Subcutaneous abdominal adipose tissue (tissue), 5 donors: ENCODE measurements around the gene FCRL2.
"Not testable (repeated sequence)": the region's sequence is repeated elsewhere in the genome, so short reads cannot be mapped to it uniquely, and the experiment has no call there.

Experiments used
- H3K27ac ChIP-seq: one replicate; pipeline ENCODE4 v1.7.0; 2013; ENCODE audit warnings: low read depth, mild to moderate bottlenecking, inconsistent platforms, low read length, moderate library complexity
- H3K27me3 ChIP-seq, 5 donors: one replicate each; pipeline ENCODE4 v1.7.0; 2013; ENCODE audit warnings: low read length in 5 of 5, inconsistent platforms in 1 of 5; ENCODE audit not compliant: control insufficient read depth in 5 of 5, insufficient read depth in 4 of 5
- H3K36me3 ChIP-seq, 5 donors: one replicate each; pipeline ENCODE4 v1.7.0; 2013; ENCODE audit warnings: low read length in 5 of 5; ENCODE audit not compliant: control insufficient read depth in 5 of 5, insufficient read depth in 5 of 5
- H3K4me1 ChIP-seq, 5 donors: one replicate each; pipeline ENCODE4 v1.7.0; 2013; ENCODE audit warnings: low read length in 5 of 5, mild to moderate bottlenecking in 3 of 5, moderate library complexity in 1 of 5; ENCODE audit not compliant: control insufficient read depth in 5 of 5, insufficient read depth in 5 of 5
- H3K4me3 ChIP-seq, 5 donors: one replicate each; pipeline ENCODE4 v1.7.0; 2013; ENCODE audit warnings: low read length in 5 of 5, low read depth in 1 of 5
- H3K9ac ChIP-seq, 5 donors: one replicate each; pipeline ENCODE4 v1.7.0; 2013; ENCODE audit warnings: low read length in 5 of 5, mild to moderate bottlenecking in 4 of 5, moderate library complexity in 3 of 5
- H3K9me3 ChIP-seq, 5 donors: one replicate each; pipeline ENCODE4 v1.7.0; 2013; ENCODE audit warnings: low read length in 5 of 5; ENCODE audit not compliant: control insufficient read depth in 5 of 5
- donor health status: healthy.
- donor health status: healthy.
- donor health status: healthy.
- donor health status: healthy.
- donor health status: healthy.

The FCRL2 gene

GRCh38 chr1:157758018-157758417, 18.9 kb downstream of the FCRL2 start:
- peaks cover 0 to 6% (median 0%) of the 10 kb centered on the region in 5 donors for H3K9me3 ChIP-seq
- no peak overlapping the region for H3K4me3 ChIP-seq
- H3K9ac ChIP-seq, result no peak overlapping the region
- no peaks in the 10 kb centered on the region for H3K36me3 ChIP-seq
- no peaks in the 10 kb centered on the region for H3K4me1 ChIP-seq
- no peak overlapping the region for H3K27ac ChIP-seq
- H3K27me3 ChIP-seq, result no peaks in the 10 kb centered on the region

- Histone ChIP-seq H3K27ac (no peak overlapping the region), H3K9me3 (no peaks in the 10 kb centered on the region), H3K27me3 (no peaks in the 10 kb centered on the region), H3K4me1 (no peaks in the 10 kb centered on the region), H3K36me3 (no peaks in the 10 kb centered on the region), H3K4me3 (no peak overlapping the region), H3K9ac (no peak overlapping the region)
Observed at GRCh38 chr1:157753611-157754010, 23.3 kb downstream of the FCRL2 start.

GRCh38 chr1:157751283-157751682, 25.6 kb downstream of the FCRL2 start:
- H3K36me3 ChIP-seq, result no peaks in the 10 kb centered on the region
- H3K4me3 ChIP-seq, result no peak overlapping the region
- no peaks in the 10 kb centered on the region for H3K9me3 ChIP-seq
- H3K27me3 ChIP-seq, result no peaks in the 10 kb centered on the region
- H3K9ac ChIP-seq, result no peak overlapping the region
- no peak overlapping the region for H3K27ac ChIP-seq
- no peaks in the 10 kb centered on the region for H3K4me1 ChIP-seq

- Histone ChIP-seq H3K36me3 (no peaks in the 10 kb centered on the region), H3K9ac (no peak overlapping the region), H3K9me3 (no peaks in the 10 kb centered on the region)
Observed at GRCh38 chr1:157748262-157748817, 28.6 kb downstream of the FCRL2 start.

GRCh38 chr1:157739229-157739901, 37.6 kb downstream of the FCRL2 start:
- no peaks in the 10 kb centered on the region for H3K36me3 ChIP-seq
- peaks cover 0 to 3% (median 0%) of the 10 kb centered on the region in 5 donors for H3K27me3 ChIP-seq
- H3K27ac ChIP-seq, result no peak overlapping the region
- no peak overlapping the region for H3K9ac ChIP-seq
- H3K4me1 ChIP-seq, result no peaks in the 10 kb centered on the region
- no peaks in the 10 kb centered on the region for H3K9me3 ChIP-seq
- H3K4me3 ChIP-seq, result no peak overlapping the region

More at GRCh38 chr1:157748262-157748817, 28.6 kb downstream of the FCRL2 start:
- no peak overlapping the region for H3K27ac ChIP-seq
- no peak overlapping the region for H3K4me3 ChIP-seq
- H3K4me1 ChIP-seq, result no peaks in the 10 kb centered on the region
- no peaks in the 10 kb centered on the region for H3K27me3 ChIP-seq

GRCh38 chr1:157735991-157736390, 40.9 kb downstream of the FCRL2 start:
- not testable (repeated sequence) for H3K27me3 ChIP-seq, H3K27ac ChIP-seq, H3K9me3 ChIP-seq, H3K4me3 ChIP-seq, H3K36me3 ChIP-seq, H3K4me1 ChIP-seq, H3K9ac ChIP-seq

- no peak overlapping the region for H3K27ac ChIP-seq
- H3K36me3 ChIP-seq, result no peaks in the 10 kb centered on the region
- no peak overlapping the region for H3K9ac ChIP-seq
- no peaks in the 10 kb centered on the region for H3K9me3 ChIP-seq
- no peak overlapping the region for H3K4me3 ChIP-seq
- no peaks in the 10 kb centered on the region for H3K4me1 ChIP-seq
- no peaks in the 10 kb centered on the region for H3K27me3 ChIP-seq
Observed at GRCh38 chr1:157734321-157734720, 42.6 kb downstream of the FCRL2 start.

- Histone ChIP-seq H3K9ac (no peak overlapping the region), H3K36me3 (no peaks in the 10 kb centered on the region), H3K27ac (no peak overlapping the region), H3K4me1 (no peaks in the 10 kb centered on the region), H3K9me3 (no peaks in the 10 kb centered on the region), H3K4me3 (no peak overlapping the region), H3K27me3 (no peaks in the 10 kb centered on the region)
Observed at GRCh38 chr1:157732755-157733154, 44.2 kb downstream of the FCRL2 start.

- H3K4me3 ChIP-seq, result no peak overlapping the region
- no peak overlapping the region for H3K27ac ChIP-seq
- H3K9me3 ChIP-seq, result peaks cover 0 to 9% (median 4%) of the 10 kb centered on the region in 5 donors
- H3K36me3 ChIP-seq, result no peaks in the 10 kb centered on the region
- no peaks in the 10 kb centered on the region for H3K27me3 ChIP-seq
- H3K9ac ChIP-seq, result no peak overlapping the region
- no peaks in the 10 kb centered on the region for H3K4me1 ChIP-seq
Observed at GRCh38 chr1:157725221-157725577, 51.7 kb downstream of the FCRL2 start.

GRCh38 chr1:157724537-157725220, 52.3 kb downstream of the FCRL2 start:
- Histone ChIP-seq H3K9ac (no peak overlapping the region), H3K4me3 (no peak overlapping the region), H3K27ac (no peak overlapping the region), H3K4me1 (no peaks in the 10 kb centered on the region), H3K27me3 (no peaks in the 10 kb centered on the region), H3K9me3 (peaks cover 0 to 9% (median 4%) of the 10 kb centered on the region in 5 donors), H3K36me3 (no peaks in the 10 kb centered on the region)
